GM19193 (cell line): Measurements from ENCODE around the gene PRKRIP1.
A peak's percentile ranks its signal among the peaks of the same experiment; 100 is the strongest.
"Not testable (repeated sequence)": the region's sequence is repeated elsewhere in the genome, so short reads cannot be mapped to it uniquely, and the experiment has no call there.

Source experiments
- POLR2A ChIP-seq: IDR thresholded peaks from 4 replicates; pipeline ENCODE4 v1.6.1; 2011; ENCODE audit not compliant: insufficient read depth, insufficient read length; ENCODE audit errors: extremely low read depth

The PRKRIP1 gene

GRCh38 chr7:102395873-102396709, at the start of gene PRKRIP1:
Gene PRKRIP1 (plus strand): TSS chr7:102396363. CDS start chr7:102396412, 49 bp downstream.
- TF ChIP-seq POLR2A, result peak; percentile 72

DNA sequence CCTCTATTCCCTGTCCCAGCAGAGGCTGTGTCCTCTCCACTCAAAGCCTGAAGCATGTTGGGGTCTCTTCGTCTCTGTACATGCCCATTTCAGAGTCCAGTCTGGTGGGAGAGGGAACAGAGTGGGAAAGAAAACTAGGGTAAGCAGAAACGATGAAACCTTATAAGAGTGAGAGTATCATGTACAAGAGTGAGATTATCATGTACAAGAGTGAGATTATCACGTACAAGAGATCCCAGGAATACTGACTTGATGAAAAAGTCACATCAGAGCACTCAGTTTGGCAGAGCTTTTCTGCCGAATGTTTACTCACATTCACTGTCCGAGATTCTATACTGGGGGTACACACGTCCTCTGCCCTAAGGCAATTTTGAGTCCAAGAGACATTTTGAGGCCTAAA, 39.8 kb upstream of the PRKRIP1 start, which contains the start of gene SPDYE6:
Gene SPDYE6, minus strand, starts transcription at position 101 of the 400 bp plus-strand sequence. CDS start 421 bp downstream, outside the sequence.
- not testable (repeated sequence) for TF ChIP-seq POLR2A

- peak; percentile 69 for TF ChIP-seq POLR2A
These were observed 32.4 kb upstream of the PRKRIP1 start for GRCh38 chr7:102363549-102364393.

- TF ChIP-seq POLR2A, result no peak
These were observed 19.1 kb upstream of the PRKRIP1 start for GRCh38 chr7:102376964-102377466.

GRCh38 chr7:102387064-102387463, 9.1 kb upstream of the PRKRIP1 start:
- no peak for TF ChIP-seq POLR2A

- no peak for TF ChIP-seq POLR2A
These were observed 6.4 kb upstream of the PRKRIP1 start for GRCh38 chr7:102389810-102390209.

DNA sequence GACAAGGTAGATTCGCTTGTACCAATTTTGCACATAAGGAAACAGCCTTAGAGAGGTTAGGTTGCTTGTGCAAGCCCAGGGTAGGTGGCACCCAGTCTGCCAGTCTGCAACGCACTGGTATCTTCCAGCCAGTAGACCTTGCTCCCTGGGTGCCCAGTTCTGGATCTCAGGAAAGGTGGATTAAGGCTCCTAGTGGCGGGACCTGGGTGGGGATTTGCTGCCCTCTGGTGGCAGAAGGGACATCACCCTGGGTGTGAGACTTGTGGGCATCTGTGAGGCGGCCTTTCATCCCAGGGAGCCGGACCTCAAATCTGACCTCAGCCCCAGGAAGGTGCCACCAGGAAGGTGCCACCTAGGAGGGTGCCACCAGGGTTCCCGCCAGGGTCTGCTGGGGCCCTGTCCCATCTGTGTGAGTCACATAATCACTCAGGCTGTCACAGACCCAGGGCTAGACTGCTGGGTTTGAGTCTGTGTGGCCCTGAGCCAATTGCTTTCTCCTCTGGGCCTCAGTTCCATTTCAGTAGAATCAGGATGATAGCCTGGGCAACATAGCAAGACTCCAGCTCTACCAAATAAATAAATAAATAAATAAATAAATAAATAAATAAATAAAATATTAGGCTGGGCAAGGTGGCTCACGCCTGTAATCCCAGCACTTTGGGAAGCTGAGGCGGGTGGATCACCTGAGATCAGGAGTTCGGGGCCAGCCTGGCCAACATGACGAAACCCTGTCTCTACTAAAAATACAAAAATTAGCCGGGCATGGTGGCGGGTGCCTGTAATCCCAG, 5.3 kb upstream of the PRKRIP1 start:
- TF ChIP-seq POLR2A, result no peak

GRCh38 chr7:102392330-102392729, 3.8 kb upstream of the PRKRIP1 start:
- no peak for TF ChIP-seq POLR2A

- TF ChIP-seq POLR2A, result no peak
These were observed 2.7 kb upstream of the PRKRIP1 start for GRCh38 chr7:102393467-102393866.

DNA sequence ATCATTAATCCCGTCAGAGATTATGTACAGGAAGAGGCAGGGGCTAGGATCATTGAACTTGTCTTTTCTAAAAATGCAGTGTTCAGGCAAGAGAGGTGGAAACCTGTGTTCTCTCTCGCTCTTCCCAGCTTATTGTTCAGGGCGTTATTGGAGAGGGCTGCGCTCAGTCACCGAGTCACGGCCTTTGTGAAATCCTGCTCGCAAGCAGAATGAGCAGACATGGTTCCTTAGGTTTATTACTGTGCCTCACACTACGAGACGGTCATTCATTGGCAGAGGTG, 631 bp upstream of the PRKRIP1 start:
- no peak for TF ChIP-seq POLR2A

GRCh38 chr7:102396710-102397019, 502 bp downstream of the PRKRIP1 start:
- no peak for TF ChIP-seq POLR2A

GRCh38 chr7:102398543-102398942, 2.4 kb downstream of the PRKRIP1 start:
- TF ChIP-seq POLR2A, result no peak

GRCh38 chr7:102400360-102400759, 4.2 kb downstream of the PRKRIP1 start:
- no peak for TF ChIP-seq POLR2A

GRCh38 chr7:102403563-102403962, 7.4 kb downstream of the PRKRIP1 start:
- no peak for TF ChIP-seq POLR2A
